Measurements from ENCODE around the gene TOP2A. TPM values are rescaled to one million over a fixed set of nuclear protein-coding genes. Genes with fewer than 3 reads are reported as not detected.
"Not testable (repeated sequence)": the region's sequence is repeated elsewhere in the genome, so short reads cannot be mapped to it uniquely, and the experiment has no call there.

TOP2A gene
- total RNA-seq, 1 experiment from 2014 or later: 235 TPM

GRCh38 chr17:40377832-40378231 is 39.9 kb downstream of the TOP2A start:
- H3K9me3 ChIP-seq (ENCODE audit: insufficient read depth, low read depth): no peaks in the 10 kb centered on the region
- CTCF ChIA-PET: no interaction called here
- H3K27me3 ChIP-seq (ENCODE audit: insufficient read depth, low read depth): no peaks in the 10 kb centered on the region
- H3K4me2 ChIP-seq: no peak overlapping the region
- no peak for DNase-seq
- H3K36me3 ChIP-seq (ENCODE audit: low read depth): no peaks in the 10 kb centered on the region
- intact Hi-C loops (cut with micrococcal nuclease; ENCODE audit: unreplicated experiment): no loop called here
- H3K9me2 ChIP-seq (ENCODE audit: insufficient read depth): no peaks in the 10 kb centered on the region
- H4K20me1 ChIP-seq (ENCODE audit: insufficient read depth): no peaks in the 10 kb centered on the region
- TF ChIP-seq, protein P1, sequence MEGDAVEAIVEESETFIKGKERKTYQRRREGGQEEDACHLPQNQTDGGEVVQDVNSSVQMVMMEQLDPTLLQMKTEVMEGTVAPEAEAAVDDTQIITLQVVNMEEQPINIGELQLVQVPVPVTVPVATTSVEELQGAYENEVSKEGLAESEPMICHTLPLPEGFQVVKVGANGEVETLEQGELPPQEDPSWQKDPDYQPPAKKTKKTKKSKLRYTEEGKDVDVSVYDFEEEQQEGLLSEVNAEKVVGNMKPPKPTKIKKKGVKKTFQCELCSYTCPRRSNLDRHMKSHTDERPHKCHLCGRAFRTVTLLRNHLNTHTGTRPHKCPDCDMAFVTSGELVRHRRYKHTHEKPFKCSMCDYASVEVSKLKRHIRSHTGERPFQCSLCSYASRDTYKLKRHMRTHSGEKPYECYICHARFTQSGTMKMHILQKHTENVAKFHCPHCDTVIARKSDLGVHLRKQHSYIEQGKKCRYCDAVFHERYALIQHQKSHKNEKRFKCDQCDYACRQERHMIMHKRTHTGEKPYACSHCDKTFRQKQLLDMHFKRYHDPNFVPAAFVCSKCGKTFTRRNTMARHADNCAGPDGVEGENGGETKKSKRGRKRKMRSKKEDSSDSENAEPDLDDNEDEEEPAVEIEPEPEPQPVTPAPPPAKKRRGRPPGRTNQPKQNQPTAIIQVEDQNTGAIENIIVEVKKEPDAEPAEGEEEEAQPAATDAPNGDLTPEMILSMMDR (conservative IDR thresholded peaks at IDR 0.05): no peak
- no peak for TF ChIP-seq EZH2 (IDR thresholded peaks at IDR 0.05; ENCODE audit: low read depth)
- no peaks in the 10 kb centered on the region for H3K79me2 ChIP-seq (ENCODE audit: low read depth)
- POLR2A ChIA-PET (ENCODE audit: unreplicated experiment): no interaction called here
- H3K4me1 ChIP-seq (replicated peaks; ENCODE audit: insufficient read depth): peaks cover 2% of the 10 kb centered on the region; the same call in 1 of the 2 replicates
- H3K4me3 ChIP-seq: no peak overlapping the region
- peaks cover 1% of the 10 kb centered on the region; the same call in 1 of the 2 replicates for H3F3A ChIP-seq (ENCODE audit: insufficient read depth, low read depth)
- BruUV-seq (replicated peaks): no TSS peak
- H2AFZ ChIP-seq: no peak overlapping the region
- H3K27ac ChIP-seq: no peak overlapping the region

GRCh38 chr17:40376541-40376940 is 41.2 kb downstream of the TOP2A start:
- peaks cover 12% of the 10 kb centered on the region; the same call in 1 of the 2 replicates for H3K4me1 ChIP-seq (replicated peaks; ENCODE audit: insufficient read depth)
- H3K4me3 ChIP-seq; H3K27ac ChIP-seq; H3K27me3 ChIP-seq (ENCODE audit: insufficient read depth, low read depth); intact Hi-C loops (cut with micrococcal nuclease; ENCODE audit: unreplicated experiment); H2AFZ ChIP-seq; H3F3A ChIP-seq (ENCODE audit: insufficient read depth, low read depth); DNase-seq; BruUV-seq (replicated peaks); H3K36me3 ChIP-seq (ENCODE audit: low read depth); H4K20me1 ChIP-seq (ENCODE audit: insufficient read depth); H3K79me2 ChIP-seq (ENCODE audit: low read depth); H3K9me2 ChIP-seq (ENCODE audit: insufficient read depth); H3K9me3 ChIP-seq (ENCODE audit: insufficient read depth, low read depth); H3K4me2 ChIP-seq: not testable (repeated sequence)
- ChIA-PET POLR2A (ENCODE audit: unreplicated experiment) (interaction anchor here (0.6 kb wide), 1 partner anchor 11 kb away, joined by 6 read pairs; no protein-coding TSS in a partner anchor), CTCF (interaction anchor here (0.6 kb wide), 2 partner anchors 42 to 115 kb away, joined by 4 to 6 read pairs; no protein-coding TSS in a partner anchor)

DNA sequence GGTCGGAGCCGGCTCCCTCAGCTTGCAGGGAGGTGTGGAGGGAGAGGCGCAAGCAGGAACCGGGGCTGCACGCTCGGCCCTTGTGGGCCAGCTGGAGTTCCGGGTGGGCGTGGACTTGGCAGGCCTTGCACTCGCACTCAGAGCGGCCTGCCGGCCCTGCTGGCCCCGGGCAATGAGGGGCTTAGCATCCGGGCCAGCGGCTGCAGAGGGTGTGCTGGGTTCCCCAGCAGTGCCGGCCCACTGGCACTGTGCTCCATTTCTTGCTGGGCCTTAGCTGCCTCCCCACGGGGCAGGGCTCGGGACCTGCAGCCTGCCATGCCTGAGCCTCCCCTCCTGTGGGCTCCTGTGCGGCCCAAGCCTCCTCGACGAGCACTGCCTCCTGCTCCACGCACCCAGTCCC is 41.9 kb downstream of the TOP2A start:
- H4K20me1 ChIP-seq (ENCODE audit: insufficient read depth); H3F3A ChIP-seq (ENCODE audit: insufficient read depth, low read depth); H2AFZ ChIP-seq; POLR2A ChIA-PET (ENCODE audit: unreplicated experiment); H3K27me3 ChIP-seq (ENCODE audit: insufficient read depth, low read depth); H3K79me2 ChIP-seq (ENCODE audit: low read depth); H3K36me3 ChIP-seq (ENCODE audit: low read depth); H3K9me3 ChIP-seq (ENCODE audit: insufficient read depth, low read depth); H3K4me3 ChIP-seq; DNase-seq; H3K9me2 ChIP-seq (ENCODE audit: insufficient read depth); intact Hi-C loops (cut with micrococcal nuclease; ENCODE audit: unreplicated experiment); H3K4me2 ChIP-seq; CTCF ChIA-PET; BruUV-seq (replicated peaks); H3K27ac ChIP-seq: not testable (repeated sequence)
- peaks cover 12% of the 10 kb centered on the region; the same call in 1 of the 2 replicates for H3K4me1 ChIP-seq (replicated peaks; ENCODE audit: insufficient read depth)

DNA sequence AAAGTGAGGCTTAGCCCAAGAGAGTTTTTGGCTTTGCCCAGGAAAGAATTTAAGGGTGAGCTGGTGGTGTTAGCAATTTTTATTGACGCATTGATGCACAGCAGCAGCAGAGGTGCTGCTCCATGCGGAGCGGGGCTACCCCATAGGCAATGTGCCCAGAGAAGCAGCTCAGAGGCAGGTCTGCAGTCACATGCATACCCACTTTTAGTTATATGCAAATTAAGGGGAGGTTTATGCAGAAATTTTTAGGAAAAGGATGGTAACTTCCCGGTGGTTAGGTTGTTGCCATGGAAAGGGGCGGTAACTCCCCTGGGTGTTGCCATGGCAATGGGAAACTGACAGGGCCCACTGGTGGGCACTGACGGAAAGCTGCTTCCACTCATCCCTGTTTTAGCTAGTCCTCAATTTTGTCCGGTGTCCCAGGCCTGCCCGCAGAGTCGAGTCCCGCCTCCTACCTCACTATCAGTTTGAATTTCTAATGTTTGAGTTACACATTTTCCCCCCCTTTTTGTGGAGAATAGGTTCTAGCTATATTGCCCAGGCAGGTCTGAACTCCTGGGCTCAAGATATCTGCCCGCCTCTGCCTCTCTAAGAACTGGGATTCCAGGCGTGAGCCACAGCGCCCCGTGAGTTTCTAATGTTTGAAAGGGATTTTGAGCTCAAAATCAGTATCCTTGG is 42.7 kb downstream of the TOP2A start:
- peaks cover 12% of the 10 kb centered on the region; the same call in 1 of the 2 replicates for H3K4me1 ChIP-seq (replicated peaks; ENCODE audit: insufficient read depth)
- TF ChIP-seq EZH2 (IDR thresholded peaks at IDR 0.05; ENCODE audit: low read depth): no peak
- TF ChIP-seq, protein P1 (conservative IDR thresholded peaks at IDR 0.05): no peak
- no peaks in the 10 kb centered on the region for H3K36me3 ChIP-seq (ENCODE audit: low read depth)
- POLR2A ChIA-PET (ENCODE audit: unreplicated experiment): no interaction called here
- no peak overlapping the region for H2AFZ ChIP-seq
- CTCF ChIA-PET: no interaction called here
- H3K4me2 ChIP-seq: no peak overlapping the region
- intact Hi-C loops (cut with micrococcal nuclease; ENCODE audit: unreplicated experiment): no loop called here
- BruUV-seq (replicated peaks): no TSS peak
- peaks cover 7% of the 10 kb centered on the region; the same call in 1 of the 2 replicates for H3F3A ChIP-seq (ENCODE audit: insufficient read depth, low read depth)
- no peaks in the 10 kb centered on the region for H4K20me1 ChIP-seq (ENCODE audit: insufficient read depth)
- no peaks in the 10 kb centered on the region for H3K79me2 ChIP-seq (ENCODE audit: low read depth)
- H3K4me3 ChIP-seq: no peak overlapping the region
- H3K9me2 ChIP-seq (ENCODE audit: insufficient read depth): no peaks in the 10 kb centered on the region
- no peak for DNase-seq
- no peaks in the 10 kb centered on the region for H3K9me3 ChIP-seq (ENCODE audit: insufficient read depth, low read depth)
- H3K27me3 ChIP-seq (ENCODE audit: insufficient read depth, low read depth): no peaks in the 10 kb centered on the region
- H3K27ac ChIP-seq: no peak overlapping the region
